ENCODE results near the gene REXO1. TPM values are rescaled to one million over a fixed set of nuclear protein-coding genes. Genes with fewer than 3 reads are reported as not detected.
"Not testable (repeated sequence)": the region's sequence is repeated elsewhere in the genome, so short reads cannot be mapped to it uniquely, and the experiment has no call there.

Gene REXO1
- total and polyA plus RNA-seq, 5 donors: 12.8 to 22.1 (median 15.5) TPM

- DNase-seq: peak; percentile 93 to 98 (median 96)
These were observed 27.6 kb upstream of the REXO1 start for GRCh38 chr19:1875646-1876495.

GRCh38 chr19:1875265-1875645 lies 27.0 kb upstream of the REXO1 start:
- DNase-seq; intact Hi-C loops (cut with DNase I); H3K9me3 ChIP-seq (ENCODE audit: control insufficient read depth, low read length); ATAC-seq; H3K4me1 ChIP-seq (ENCODE audit: control insufficient read depth, insufficient read depth, low read length); H3K27me3 ChIP-seq (ENCODE audit: control insufficient read depth, insufficient read depth): not testable (repeated sequence)
- WGBS: 3% methylated on average over 11 of the region's 11 CpGs
- Histone ChIP-seq H3K27ac (ENCODE audit: low read length) (peak overlapping the region; percentile 79), H3K4me3 (ENCODE audit: low read length) (peak overlapping the region; percentile 65)

More at GRCh38 chr19:1875646-1876495, 27.6 kb upstream of the REXO1 start:
- Histone ChIP-seq H3K27me3 (ENCODE audit: control insufficient read depth, insufficient read depth) (no peaks in the 10 kb centered on the region), H3K4me3 (ENCODE audit: low read length) (peak overlapping the region; percentile 65), H3K9me3 (ENCODE audit: control insufficient read depth, low read length) (no peaks in the 10 kb centered on the region), H3K4me1 (ENCODE audit: control insufficient read depth, insufficient read depth, low read length) (peaks cover 8% of the 10 kb centered on the region), H3K27ac (ENCODE audit: low read length) (peak overlapping the region; percentile 79)
- under 1% methylated on average over 87 of the region's 87 CpGs for WGBS
- intact Hi-C loops (cut with DNase I): no loop called here
- peak; percentile 93 to 96 for ATAC-seq

GRCh38 chr19:1874554-1875185 lies 26.4 kb upstream of the REXO1 start:
- no peak for ATAC-seq
- peaks cover 8% of the 10 kb centered on the region for H3K4me1 ChIP-seq (ENCODE audit: control insufficient read depth, insufficient read depth, low read length)
- intact Hi-C loops (cut with DNase I): no loop called here
- peak overlapping the region; percentile 57 for H3K27ac ChIP-seq (ENCODE audit: low read length)
- H3K27me3 ChIP-seq (ENCODE audit: control insufficient read depth, insufficient read depth): no peaks in the 10 kb centered on the region
- no peak for DNase-seq
- H3K4me3 ChIP-seq (ENCODE audit: low read length): peak overlapping the region; percentile 65
- WGBS: 13% methylated on average over 16 of the region's 16 CpGs
- H3K9me3 ChIP-seq (ENCODE audit: control insufficient read depth, low read length): no peaks in the 10 kb centered on the region

- peaks cover 8% of the 10 kb centered on the region for H3K4me1 ChIP-seq (ENCODE audit: control insufficient read depth, insufficient read depth, low read length)
- ATAC-seq (peak; percentile 34 to 51), DNase-seq (peak in 2 of 3 donors; percentile 85 to 90)
- peak overlapping the region; percentile 65 for H3K4me3 ChIP-seq (ENCODE audit: low read length)
- intact Hi-C loops (cut with DNase I): no loop called here
- H3K27ac ChIP-seq (ENCODE audit: low read length): peak overlapping the region; percentile 91
- no peaks in the 10 kb centered on the region for H3K27me3 ChIP-seq (ENCODE audit: control insufficient read depth, insufficient read depth)
- WGBS: 28% methylated on average over 29 of the region's 29 CpGs
- no peaks in the 10 kb centered on the region for H3K9me3 ChIP-seq (ENCODE audit: control insufficient read depth, low read length)
These were observed 25.5 kb upstream of the REXO1 start for GRCh38 chr19:1873524-1874473.

- Histone ChIP-seq H3K4me1 (ENCODE audit: control insufficient read depth, insufficient read depth, low read length) (peaks cover 8% of the 10 kb centered on the region), H3K27ac (ENCODE audit: low read length) (peak overlapping the region; percentile 91), H3K9me3 (ENCODE audit: control insufficient read depth, low read length) (no peaks in the 10 kb centered on the region), H3K4me3 (ENCODE audit: low read length) (no peak overlapping the region), H3K27me3 (ENCODE audit: control insufficient read depth, insufficient read depth) (no peaks in the 10 kb centered on the region)
- intact Hi-C loops (cut with DNase I): no loop called here
- 68% methylated on average over 25 of the region's 25 CpGs for WGBS
- ATAC-seq (no peak), DNase-seq (peak in 2 of 3 donors; percentile 65 to 70)
These were observed 24.7 kb upstream of the REXO1 start for GRCh38 chr19:1872807-1873523.

GRCh38 chr19:1871630-1872029 lies 23.3 kb upstream of the REXO1 start:
- Histone ChIP-seq H3K9me3 (ENCODE audit: control insufficient read depth, low read length) (no peaks in the 10 kb centered on the region), H3K27ac (ENCODE audit: low read length) (no peak overlapping the region), H3K4me3 (ENCODE audit: low read length) (no peak overlapping the region), H3K27me3 (ENCODE audit: control insufficient read depth, insufficient read depth) (no peaks in the 10 kb centered on the region), H3K4me1 (ENCODE audit: control insufficient read depth, insufficient read depth, low read length) (peaks cover 7% of the 10 kb centered on the region)
- ATAC-seq (no peak), DNase-seq (no peak)
- 89% methylated on average over 13 of the region's 13 CpGs for WGBS
- intact Hi-C loops (cut with DNase I): no loop called here

- intact Hi-C loops (cut with DNase I): no loop called here
- Histone ChIP-seq H3K27ac (ENCODE audit: low read length) (no peak overlapping the region), H3K4me3 (ENCODE audit: low read length) (no peak overlapping the region), H3K9me3 (ENCODE audit: control insufficient read depth, low read length) (no peaks in the 10 kb centered on the region), H3K4me1 (ENCODE audit: control insufficient read depth, insufficient read depth, low read length) (peaks cover 4% of the 10 kb centered on the region), H3K27me3 (ENCODE audit: control insufficient read depth, insufficient read depth) (no peaks in the 10 kb centered on the region)
- DNase-seq (no peak), ATAC-seq (no peak)
- 86% methylated on average over 15 of the region's 15 CpGs for WGBS
These were observed 22.9 kb upstream of the REXO1 start for GRCh38 chr19:1871140-1871597.

- Histone ChIP-seq H3K9me3 (ENCODE audit: control insufficient read depth, low read length) (no peaks in the 10 kb centered on the region), H3K4me1 (ENCODE audit: control insufficient read depth, insufficient read depth, low read length) (peaks cover 4% of the 10 kb centered on the region), H3K4me3 (ENCODE audit: low read length) (no peak overlapping the region), H3K27ac (ENCODE audit: low read length) (no peak overlapping the region), H3K27me3 (ENCODE audit: control insufficient read depth, insufficient read depth) (no peaks in the 10 kb centered on the region)
- ATAC-seq (no peak), DNase-seq (no peak)
- WGBS: 82% methylated on average over 7 of the region's 7 CpGs
- intact Hi-C loops (cut with DNase I): loop anchor here in 1 of 4 donors (10.0 kb wide), 1 partner anchor 206 kb away; no protein-coding TSS in a partner anchor
These were observed 20.7 kb upstream of the REXO1 start for GRCh38 chr19:1868971-1869370.

- intact Hi-C loops (cut with DNase I): loop anchor here in 1 of 4 donors (10.0 kb wide), 1 partner anchor 207 kb away; no protein-coding TSS in a partner anchor
- H3K4me1 ChIP-seq (ENCODE audit: control insufficient read depth, insufficient read depth, low read length): no peaks in the 10 kb centered on the region
- H3K27ac ChIP-seq (ENCODE audit: low read length): no peak overlapping the region
- H3K27me3 ChIP-seq (ENCODE audit: control insufficient read depth, insufficient read depth): no peaks in the 10 kb centered on the region
- no peak overlapping the region for H3K4me3 ChIP-seq (ENCODE audit: low read length)
- ATAC-seq (no peak), DNase-seq (no peak)
- no peaks in the 10 kb centered on the region for H3K9me3 ChIP-seq (ENCODE audit: control insufficient read depth, low read length)
- WGBS: 88% methylated on average over 9 of the region's 9 CpGs
These were observed 19.1 kb upstream of the REXO1 start for GRCh38 chr19:1867349-1867724.
